H1 (cell line): Measurements from ENCODE around the gene MAPK11. TPM values are rescaled to one million over a fixed set of nuclear protein-coding genes. Genes with fewer than 3 reads are reported as not detected.

Experiments used
- CTCF ChIA-PET: fragments of 300-600 bp; sonication (Branson Sonifier 250); formaldehyde crosslinking; loops from one replicate; lab custom pipeline; 2021; ENCODE audit not compliant: partially characterized antibody; lab: Charles Lee
- POLR2A ChIA-PET: fragments of 300-600 bp; sonication (Branson Sonifier 250); formaldehyde crosslinking; loops from one replicate; lab custom pipeline; 2021; ENCODE audit warnings: inconsistent platforms; ENCODE audit not compliant: partially characterized antibody; lab: Charles Lee
- DNase-seq, 2 experiments: peaks; one replicate each; pipeline versions ENCODE4 v3.0.0 to v3.0.0-alpha.2; 2010 to 2022; ENCODE audit warnings: low spot score in 2 of 2, low read depth in 1 of 2, mixed read lengths in 1 of 2
- FAIRE-seq: peaks from 2 replicates; lab custom pipeline; 2011; peaks lifted over from hg19 to GRCh38; lab: Jason Lieb, UNC
- H2AFZ ChIP-seq: 2 replicates; pipeline ENCODE4 v1.8.1; 2012; ENCODE audit warnings: low read length, inconsistent platforms
- H2AK5ac ChIP-seq: 2 replicates; pipeline ENCODE4 v1.6.1; 2013; ENCODE audit warnings: low read depth, low read length
- H2BK120ac ChIP-seq: replicated peaks from 2 replicates; pipeline ENCODE3; 2013; ENCODE audit warnings: low read depth, low read length, inconsistent platforms
- H2BK12ac ChIP-seq: 2 replicates; pipeline ENCODE4 v1.6.1; 2013; ENCODE audit warnings: low read depth, low read length
- H2BK15ac ChIP-seq: 2 replicates; pipeline ENCODE4 v1.6.1; 2013; ENCODE audit warnings: low read length
- H2BK20ac ChIP-seq: 2 replicates; pipeline ENCODE4 v1.6.1; 2013; ENCODE audit warnings: low read length
- H2BK5ac ChIP-seq: 2 replicates; pipeline ENCODE4 v1.6.1; 2013; ENCODE audit warnings: low read depth, low read length
- H3K14ac ChIP-seq: 2 replicates; pipeline ENCODE4 v1.6.1; 2013; ENCODE audit warnings: inconsistent platforms; ENCODE audit not compliant: insufficient read length
- H3K18ac ChIP-seq: 2 replicates; pipeline ENCODE4 v1.6.1; 2013; ENCODE audit warnings: low read length; ENCODE audit errors: extremely low read depth
- H3K23ac ChIP-seq: 2 replicates; pipeline ENCODE4 v1.6.1; 2013; ENCODE audit warnings: inconsistent platforms; ENCODE audit not compliant: insufficient read length
- H3K23me2 ChIP-seq: 2 replicates; pipeline ENCODE4 v1.6.1; 2013; ENCODE audit warnings: low read depth, low read length
- H3K27ac ChIP-seq: 2 replicates; pipeline ENCODE4 v1.6.1; 2011; ENCODE audit warnings: low read depth, low read length, inconsistent platforms
- H3K27me3 ChIP-seq, 4 experiments: replicated peaks in 1 of 4; 1 replicate in 1 of 4; 2 replicates in 3 of 4; pipeline versions ENCODE4 v1.6.1 to v1.8.1; 2011 to 2013; ENCODE audit warnings: low read length in 3 of 4, mild to moderate bottlenecking in 3 of 4, inconsistent platforms in 2 of 4, mixed read lengths in 2 of 4, moderate library complexity in 1 of 4; ENCODE audit not compliant: control insufficient read depth in 3 of 4, insufficient read depth in 3 of 4; ENCODE audit errors: extremely low read depth in 1 of 4
- H3K36me3 ChIP-seq, 4 experiments: 2 replicates each; pipeline versions ENCODE4 v1.6.1 to v1.8.1; 2011 to 2013; ENCODE audit warnings: mild to moderate bottlenecking in 4 of 4, low read length in 3 of 4, moderate library complexity in 2 of 4, control low read depth in 1 of 4, inconsistent platforms in 1 of 4; ENCODE audit not compliant: insufficient read depth in 4 of 4, control insufficient read depth in 2 of 4
- H3K4ac ChIP-seq: replicated peaks from 2 replicates; pipeline ENCODE3; 2013; ENCODE audit warnings: low read length, low read depth, mixed read lengths, inconsistent platforms; ENCODE audit not compliant: insufficient read length
- H3K4me1 ChIP-seq, 4 experiments: replicated peaks in 1 of 4; 1 replicate in 1 of 4; 2 replicates in 3 of 4; pipeline versions ENCODE4 v1.6.1 to v1.8.1; 2011 to 2013; ENCODE audit warnings: low read length in 3 of 4, inconsistent platforms in 2 of 4, mixed read lengths in 1 of 4; ENCODE audit not compliant: insufficient read depth in 4 of 4, control insufficient read depth in 3 of 4
- H3K4me2 ChIP-seq, 2 experiments: 2 replicates each; pipeline versions ENCODE4 v1.6.1 to v1.8.1; 2011 to 2013; ENCODE audit warnings: low read depth in 2 of 2, low read length in 2 of 2, control low read depth in 1 of 2, inconsistent platforms in 1 of 2, mild to moderate bottlenecking in 1 of 2; ENCODE audit not compliant: insufficient read depth in 1 of 2
- H3K4me3 ChIP-seq, 4 experiments: fragments of 200-600, 300-600 bp in 1 of 4; sonication (generic), shearing (Covaris generic), sonication (Bioruptor Twin) in 1 of 4; 2 replicates each; pipeline versions ENCODE4 v1.5.1 to v1.8.1; 2011 to 2016; ENCODE audit warnings: low read length in 4 of 4, low read depth in 3 of 4, control low read depth in 2 of 4, inconsistent platforms in 2 of 4, mild to moderate bottlenecking in 2 of 4, mixed read lengths in 1 of 4, moderate library complexity in 1 of 4; ENCODE audit not compliant: insufficient read depth in 2 of 4; ENCODE audit errors: extremely low read depth in 1 of 4
- H3K56ac ChIP-seq: replicated peaks from 2 replicates; pipeline ENCODE3; 2013; ENCODE audit warnings: low read depth, mild to moderate bottlenecking, mixed read lengths, low read length, inconsistent platforms; ENCODE audit not compliant: insufficient read length
- H3K79me1 ChIP-seq: 2 replicates; pipeline ENCODE4 v1.6.1; 2013; ENCODE audit warnings: low read depth, low read length, control low read depth
- H3K79me2 ChIP-seq, 2 experiments: 2 replicates each; pipeline versions ENCODE4 v1.6.1 to v1.8.1; 2012 to 2013; ENCODE audit warnings: low read length in 2 of 2, mild to moderate bottlenecking in 2 of 2, inconsistent platforms in 1 of 2; ENCODE audit not compliant: insufficient read depth in 2 of 2, control insufficient read depth in 1 of 2
- H3K9ac ChIP-seq, 4 experiments: replicated peaks in 1 of 4; 1 replicate in 1 of 4; 2 replicates in 3 of 4; pipeline versions ENCODE4 v1.6.1 to v1.8.1; 2011 to 2013; ENCODE audit warnings: low read depth in 3 of 4, low read length in 3 of 4, control low read depth in 2 of 4, mild to moderate bottlenecking in 2 of 4, moderate library complexity in 2 of 4, inconsistent platforms in 1 of 4; ENCODE audit errors: extremely low read depth in 1 of 4
- H3K9me3 ChIP-seq, 2 experiments: 2 replicates each; pipeline versions ENCODE4 v1.6.1 to v1.8.1; 2012 to 2013; ENCODE audit warnings: mild to moderate bottlenecking in 2 of 2, moderate library complexity in 2 of 2, control low read depth in 1 of 2, inconsistent platforms in 1 of 2, low read depth in 1 of 2, low read length in 1 of 2, mixed read lengths in 1 of 2; ENCODE audit not compliant: insufficient read depth in 2 of 2
- H4K20me1 ChIP-seq, 2 experiments: replicated peaks in 1 of 2; 2 replicates each; pipeline versions ENCODE3 to v1.8.1; 2011 to 2013; ENCODE audit warnings: inconsistent platforms in 2 of 2, low read length in 2 of 2, mild to moderate bottlenecking in 1 of 2; ENCODE audit not compliant: insufficient read depth in 2 of 2, control insufficient read depth in 1 of 2
- H4K5ac ChIP-seq: 2 replicates; pipeline ENCODE4 v1.6.1; 2013; ENCODE audit warnings: low read length, low read depth, mixed read lengths, inconsistent platforms; ENCODE audit not compliant: insufficient read length
- H4K8ac ChIP-seq: 2 replicates; pipeline ENCODE4 v1.8.0; 2013; ENCODE audit warnings: mild to moderate bottlenecking, moderate library complexity, low read length, inconsistent platforms; ENCODE audit not compliant: insufficient read depth; ENCODE audit errors: extremely low read depth
- H4K91ac ChIP-seq: replicated peaks from 2 replicates; pipeline ENCODE3; 2013; ENCODE audit warnings: low read length, mixed read lengths, inconsistent platforms; ENCODE audit not compliant: insufficient read length
- BACH1 ChIP-seq: IDR thresholded peaks from 2 replicates; pipeline ENCODE4 v1.6.1; 2012; ENCODE audit warnings: low read length, improper control_type of control experiment
- CHD1 ChIP-seq: IDR thresholded peaks from 2 replicates; pipeline ENCODE4 v1.6.1; 2012; ENCODE audit warnings: low read depth, low read length, improper control_type of control experiment
- EP300 ChIP-seq, 2 experiments: IDR thresholded peaks; 1 replicate in 1 of 2; 2 replicates in 1 of 2; pipeline ENCODE4 v1.6.1; 2011 to 2012; ENCODE audit warnings: low read depth in 2 of 2, low read length in 2 of 2, mild to moderate bottlenecking in 2 of 2, borderline replicate concordance in 1 of 2, inconsistent platforms in 1 of 2, moderate library complexity in 1 of 2
- GABPA ChIP-seq: IDR thresholded peaks from 2 replicates; pipeline ENCODE4 v1.6.1; 2011; ENCODE audit warnings: mild to moderate bottlenecking, low read length, moderate library complexity, borderline replicate concordance; ENCODE audit not compliant: insufficient read depth
- HDAC6 ChIP-seq: IDR thresholded peaks from one replicate; pipeline ENCODE4 v1.7.1; 2012; ENCODE audit warnings: low read depth, mild to moderate bottlenecking, inconsistent platforms, low read length, moderate library complexity
- KDM4A ChIP-seq: IDR thresholded peaks from one replicate; pipeline ENCODE4 v1.7.1; 2012; ENCODE audit warnings: low read depth, mild to moderate bottlenecking, moderate library complexity, low read length, inconsistent platforms; ENCODE audit not compliant: severe bottlenecking
- NRF1 ChIP-seq: IDR thresholded peaks from 2 replicates; pipeline ENCODE4 v1.6.1; 2011; ENCODE audit warnings: mild to moderate bottlenecking, low read depth, low read length, improper control_type of control experiment
- POU5F1 ChIP-seq: IDR thresholded peaks from 2 replicates; pipeline ENCODE4 v1.6.1; 2011; ENCODE audit warnings: low read depth, mild to moderate bottlenecking, low read length, moderate library complexity
- SIN3A ChIP-seq, 2 experiments: IDR thresholded peaks in 1 of 2; conservative IDR thresholded peaks in 1 of 2; 2 replicates each; pipeline ENCODE4 v1.6.1; 2011 to 2012; ENCODE audit warnings: low read length in 2 of 2, improper control_type of control experiment in 1 of 2, low read depth in 1 of 2, mild to moderate bottlenecking in 1 of 2
- TCF12 ChIP-seq: IDR thresholded peaks from 2 replicates; pipeline ENCODE4 v1.6.1; 2011; ENCODE audit warnings: low read depth, mild to moderate bottlenecking, low read length
- TEAD4 ChIP-seq: IDR thresholded peaks from 2 replicates; pipeline ENCODE4 v1.6.1; 2012; ENCODE audit warnings: low read depth, low read length, inconsistent platforms, mixed read lengths
- WGBS, 2 experiments: shearing (Covaris generic) in 1 of 2; methylation state at CpG; one replicate each; pipeline versions ENCODE4 v1.1.6 to v1.1.7; 2013 to 2015; ENCODE audit warnings: low lambda C conversion rate in 2 of 2, mixed read lengths in 2 of 2, inconsistent platforms in 1 of 2, low coverage in 1 of 2, missing lambda C conversion rate in 1 of 2; ENCODE audit not compliant: insufficient replicate concordance in 2 of 2, insufficient coverage in 1 of 2, insufficient read length in 1 of 2; ENCODE audit errors: extremely low coverage in 1 of 2, missing lambda C conversion rate in 1 of 2; 5-methylcytosine and 5-hydroxymethylcytosine counted together
- polyA plus RNA-seq, 7 experiments: library from polyadenylated mRNA; depleted of rRNA in 3 of 7; stranded (reverse) in 5 of 7; unstranded in 2 of 7; fragments of >200 nt in 5 of 7; fragments of 200-250 nt in 2 of 7; gene quantifications; 1 replicate in 5 of 7; 2 replicates in 1 of 7; 4 replicates in 1 of 7; pipeline versions ENCODE4 v1.2.1 to v1.2.3, GENCODE V29; 2011 to 2013; ENCODE audit warnings: missing spikeins in 2 of 7, mixed read lengths in 2 of 7
- total RNA-seq: library from RNA; stranded (reverse); fragmentation: NEBNext Ultra II Directional; extraction: Animal tissue kit (Norgen Biotek cat#: 25700); gene quantifications from 2 replicates; pipeline ENCODE4 v1.2.1, GENCODE V29; 2021

MAPK11 gene
- total and polyA plus RNA-seq, 2 of the 8 experiments (the other 6 are each of a cell fraction or from before 2014, with no cell fraction given) = 0.70 to 1.5 TPM

DNA sequence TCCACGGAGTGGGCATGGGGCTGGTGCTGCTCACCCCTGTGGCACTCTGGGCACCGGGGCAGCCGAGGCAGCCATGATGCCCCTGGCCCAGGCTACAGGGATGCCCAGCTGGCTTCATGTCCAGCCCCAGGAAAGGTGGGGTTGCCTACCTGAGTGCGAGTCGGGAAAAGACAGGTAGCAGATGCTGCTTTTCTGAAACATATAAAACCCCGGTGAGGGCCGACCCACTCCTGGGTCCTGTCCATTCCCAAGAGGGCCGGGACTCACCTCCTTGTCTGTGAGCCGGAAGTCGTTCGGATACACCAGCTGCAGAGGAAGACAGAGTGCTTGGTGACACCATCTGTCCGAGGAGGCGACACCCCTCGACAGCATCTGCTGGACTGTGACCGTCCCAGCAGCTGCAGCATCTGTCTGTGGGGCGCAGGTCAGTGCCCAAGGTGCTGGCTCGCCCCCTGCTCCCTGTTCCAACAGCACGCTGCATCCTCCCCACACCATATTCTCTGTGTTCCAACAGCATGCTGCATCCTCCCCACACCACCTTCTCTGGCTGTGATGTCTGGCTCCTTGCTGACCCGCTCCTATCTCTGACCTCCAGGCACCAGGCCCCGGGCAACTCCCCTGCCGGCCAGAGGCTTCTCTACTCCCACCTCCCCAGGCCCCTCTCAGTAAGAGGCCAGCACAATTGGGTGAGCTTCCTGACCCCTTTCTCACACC is 48.7 kb upstream of the MAPK11 start:
- H3K79me1 ChIP-seq = no peaks in the 10 kb centered on the region
- no peak overlapping the region for H3K56ac ChIP-seq
- H4K20me1 ChIP-seq = no peaks in the 10 kb centered on the region
- no peak overlapping the region for H2BK20ac ChIP-seq
- H2BK15ac ChIP-seq = no peak overlapping the region
- no peak overlapping the region for H4K5ac ChIP-seq
- H2BK12ac ChIP-seq = 0 out of 2 replicates have a peak overlapping the region, but pooled peaks have one; percentile 9
- CTCF ChIA-PET = interaction anchor here (1.5 to 1.7 kb wide), 2 partner anchors 10 to 66 kb away, joined by 4 to 6 read pairs; no protein-coding TSS in a partner anchor
- peaks cover 0 to 10% (median 4%) of the 10 kb centered on the region in 4 experiments; a peak in 3 of 7 replicates for H3K4me1 ChIP-seq
- H3K18ac ChIP-seq = no peak overlapping the region
- H2AFZ ChIP-seq = no peak overlapping the region
- H3K27ac ChIP-seq = no peak overlapping the region
- H3K79me2 ChIP-seq = no peaks in the 10 kb centered on the region
- no peak overlapping the region for H3K14ac ChIP-seq
- H2BK120ac ChIP-seq = no peak overlapping the region
- no peak for FAIRE-seq
- H4K8ac ChIP-seq = no peak overlapping the region; the same call in 1 of the 2 replicates
- H2BK5ac ChIP-seq = no peak overlapping the region
- no peak overlapping the region for H3K4me3 ChIP-seq
- H3K36me3 ChIP-seq = no peaks in the 10 kb centered on the region
- H3K9me3 ChIP-seq = no peaks in the 10 kb centered on the region
- H2AK5ac ChIP-seq = 0 out of 2 replicates have a peak overlapping the region, but pooled peaks have one; percentile 39
- no peaks in the 10 kb centered on the region for H3K27me3 ChIP-seq
- WGBS, 2 experiments = 87% methylated on average over 19 of the region's 21 CpGs; no CpG with 5 or more reads in 1 of the 2 experiments
- H3K4ac ChIP-seq = no peak overlapping the region
- no peak overlapping the region for H4K91ac ChIP-seq
- H3K23ac ChIP-seq = no peak overlapping the region
- no peak overlapping the region for H3K9ac ChIP-seq
- H3K4me2 ChIP-seq = no peak overlapping the region
- POLR2A ChIA-PET = interaction anchor here (0.8 kb wide), 1 partner anchor 63 kb away, joined by 3 read pairs; no protein-coding TSS in a partner anchor
- DNase-seq = no peak
- no peaks in the 10 kb centered on the region; the same call in 1 of the 2 replicates for H3K23me2 ChIP-seq
- TF ChIP-seq EP300 (IDR thresholded peaks at IDR 0.05; ENCODE audit: borderline replicate concordance in 1 of 2, low read depth in 2 of 2, low read length in 2 of 2) (no peak), CHD1 (no peak), SIN3A (conservative IDR thresholded peaks at IDR 0.05 in 1 of 2, IDR thresholded peaks at IDR 0.05 in 1 of 2; ENCODE audit: low read depth in 1 of 2, low read length in 2 of 2) (no peak), HDAC6 (no peak), TCF12 (no peak), BACH1 (no peak), KDM4A (no peak), POU5F1 (no peak), TEAD4 (no peak), GABPA (no peak), NRF1 (no peak)
